Ishikawa (cell line): ENCODE data around the gene TNRC6C.

Experiments used
- CEBPB ChIP-seq: IDR thresholded peaks from 2 replicates; pipeline ENCODE4 v1.6.1; 2012
- CREB1 ChIP-seq: IDR thresholded peaks from 2 replicates; pipeline ENCODE4 v1.6.1; 2012; ENCODE audit warnings: low read depth
- EGR1 ChIP-seq: IDR thresholded peaks from 2 replicates; pipeline ENCODE4 v1.6.1; 2012
- EP300 ChIP-seq: IDR thresholded peaks from 2 replicates; pipeline ENCODE4 v1.6.1; 2012; ENCODE audit warnings: borderline replicate concordance
- FOXM1 ChIP-seq: IDR thresholded peaks from 2 replicates; pipeline ENCODE4 v1.6.1; 2012; ENCODE audit warnings: low read depth, borderline replicate concordance
- NFIC ChIP-seq: IDR thresholded peaks from 2 replicates; pipeline ENCODE4 v1.6.1; 2012
- RAD21 ChIP-seq: IDR thresholded peaks from 2 replicates; pipeline ENCODE4 v1.6.1; 2012; ENCODE audit warnings: low read depth
- REST ChIP-seq: IDR thresholded peaks from 2 replicates; pipeline ENCODE4 v1.6.1; 2012; ENCODE audit warnings: low read depth, mild to moderate bottlenecking
- TAF1 ChIP-seq: IDR thresholded peaks from 2 replicates; pipeline ENCODE4 v1.6.1; 2012; ENCODE audit warnings: low read depth, mild to moderate bottlenecking
- TCF12 ChIP-seq: IDR thresholded peaks from 2 replicates; pipeline ENCODE4 v1.6.1; 2012; ENCODE audit warnings: low read depth
- TEAD4 ChIP-seq: IDR thresholded peaks from 2 replicates; pipeline ENCODE4 v1.6.1; 2012
- YY1 ChIP-seq: IDR thresholded peaks from 2 replicates; pipeline ENCODE4 v1.6.1; 2012; ENCODE audit warnings: low read depth
- ZBTB7A ChIP-seq: IDR thresholded peaks from 2 replicates; pipeline ENCODE4 v1.6.1; 2012; ENCODE audit warnings: low read depth
- TF ChIP-seq, protein P1 (sequence below): IDR thresholded peaks from 2 replicates; pipeline ENCODE4 v1.6.1; 2012
- TF ChIP-seq, protein P2 (sequence below): IDR thresholded peaks from 2 replicates; pipeline ENCODE4 v1.6.1; 2012

TNRC6C gene

GRCh38 chr17:77957235-77957856, 1.2 kb upstream of the TNRC6C start:
- TF ChIP-seq TEAD4, result no peak
- TF ChIP-seq TAF1, result no peak
- no peak for TF ChIP-seq REST
- no peak for TF ChIP-seq YY1
- TF ChIP-seq, protein P1, sequence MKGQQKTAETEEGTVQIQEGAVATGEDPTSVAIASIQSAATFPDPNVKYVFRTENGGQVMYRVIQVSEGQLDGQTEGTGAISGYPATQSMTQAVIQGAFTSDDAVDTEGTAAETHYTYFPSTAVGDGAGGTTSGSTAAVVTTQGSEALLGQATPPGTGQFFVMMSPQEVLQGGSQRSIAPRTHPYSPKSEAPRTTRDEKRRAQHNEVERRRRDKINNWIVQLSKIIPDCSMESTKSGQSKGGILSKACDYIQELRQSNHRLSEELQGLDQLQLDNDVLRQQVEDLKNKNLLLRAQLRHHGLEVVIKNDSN, result no peak
- TF ChIP-seq CEBPB, result no peak
- TF ChIP-seq ZBTB7A, result no peak
- TF ChIP-seq, protein P2, sequence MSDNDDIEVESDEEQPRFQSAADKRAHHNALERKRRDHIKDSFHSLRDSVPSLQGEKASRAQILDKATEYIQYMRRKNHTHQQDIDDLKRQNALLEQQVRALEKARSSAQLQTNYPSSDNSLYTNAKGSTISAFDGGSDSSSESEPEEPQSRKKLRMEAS, result no peak
- TF ChIP-seq EP300, result no peak
- TF ChIP-seq EGR1, result no peak
- TF ChIP-seq FOXM1, result no peak
- no peak for TF ChIP-seq TCF12
- TF ChIP-seq RAD21, result no peak
- TF ChIP-seq NFIC, result no peak

DNA sequence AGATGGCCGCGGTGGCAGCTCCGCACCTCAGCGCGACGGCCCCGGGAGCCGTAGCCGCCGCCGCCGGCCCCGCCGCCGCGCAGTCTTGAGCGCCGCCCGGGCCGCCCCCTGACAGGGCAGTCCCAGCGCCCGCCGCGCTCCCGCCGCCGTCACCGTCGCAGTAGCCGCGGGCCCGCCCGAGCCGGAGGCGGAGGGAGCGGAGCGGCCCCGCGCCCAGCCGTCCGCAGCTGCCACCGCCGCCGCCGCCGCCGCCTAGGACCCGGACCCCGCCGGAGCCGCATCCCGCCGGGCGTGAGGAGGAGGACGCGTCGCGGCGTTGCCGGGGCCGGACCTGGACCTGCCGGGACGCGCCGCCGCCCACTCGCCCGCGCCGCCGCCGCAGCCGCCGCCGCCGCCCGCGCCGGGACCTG, 218 bp downstream of the TNRC6C start:
- no peak for TF ChIP-seq TAF1
- TF ChIP-seq YY1, result peak; percentile 86; the same call in 1 of the 2 replicates

GRCh38 chr17:77959126-77959925, 823 bp downstream of the TNRC6C start:
- no peak for TF ChIP-seq CEBPB
- TF ChIP-seq, protein P1, result no peak
- TF ChIP-seq YY1, result no peak

DNA sequence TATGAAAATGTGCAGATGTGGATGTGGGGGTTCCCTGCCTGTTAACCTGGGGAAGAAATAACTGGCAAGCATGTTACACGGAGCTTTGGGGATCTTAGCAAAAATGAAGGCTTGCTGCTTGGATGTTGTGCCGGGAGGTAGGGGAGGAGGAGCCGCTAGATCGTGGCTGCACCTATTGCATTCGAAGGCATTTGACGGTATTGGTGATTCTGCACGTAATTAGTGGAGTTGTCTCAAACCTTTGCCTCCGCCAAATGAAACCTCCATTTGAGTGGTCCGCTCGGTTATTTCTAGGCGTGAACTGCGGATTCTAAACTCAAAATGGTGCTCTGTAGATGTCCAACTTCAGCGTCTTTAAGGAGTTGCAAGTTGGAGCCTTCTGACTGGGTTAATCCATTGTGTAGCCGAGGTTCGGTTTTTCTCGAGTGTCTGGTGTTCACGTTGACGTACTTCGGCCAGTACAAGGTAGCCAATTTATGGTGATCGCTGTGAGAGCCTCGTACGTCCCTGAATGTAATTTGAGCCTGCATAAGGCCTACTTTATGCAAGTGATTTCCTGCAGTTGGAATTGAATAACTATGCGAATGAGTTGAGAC, 1.5 kb downstream of the TNRC6C start:
- TF ChIP-seq TEAD4 (no peak), NFIC (no peak), REST (no peak), ZBTB7A (no peak), FOXM1 (no peak), RAD21 (no peak), CREB1 (no peak), YY1 (no peak), TAF1 (no peak), CEBPB (no peak)
- TF ChIP-seq, protein P1, result no peak

DNA sequence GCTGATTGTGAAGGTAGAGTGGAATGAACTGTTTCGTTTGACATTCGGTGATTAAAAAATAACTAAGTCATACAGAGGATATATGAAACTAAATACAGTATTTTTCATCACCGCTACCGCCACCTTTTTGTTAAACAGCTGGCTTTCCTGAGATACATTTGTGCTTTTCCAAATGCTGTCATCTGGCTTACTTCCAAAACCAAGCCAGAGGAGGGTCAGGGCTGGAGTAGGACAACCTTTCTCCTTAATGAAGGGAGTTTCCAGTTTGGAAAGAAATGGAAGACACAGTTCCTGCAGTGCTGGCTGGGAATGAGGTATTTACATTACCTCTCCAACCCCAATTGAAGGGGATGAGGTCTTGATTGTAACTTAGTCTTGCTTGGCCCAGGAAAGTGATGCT, 3.2 kb downstream of the TNRC6C start:
- TF ChIP-seq TCF12 (no peak), EGR1 (no peak), TEAD4 (no peak), EP300 (no peak)

DNA sequence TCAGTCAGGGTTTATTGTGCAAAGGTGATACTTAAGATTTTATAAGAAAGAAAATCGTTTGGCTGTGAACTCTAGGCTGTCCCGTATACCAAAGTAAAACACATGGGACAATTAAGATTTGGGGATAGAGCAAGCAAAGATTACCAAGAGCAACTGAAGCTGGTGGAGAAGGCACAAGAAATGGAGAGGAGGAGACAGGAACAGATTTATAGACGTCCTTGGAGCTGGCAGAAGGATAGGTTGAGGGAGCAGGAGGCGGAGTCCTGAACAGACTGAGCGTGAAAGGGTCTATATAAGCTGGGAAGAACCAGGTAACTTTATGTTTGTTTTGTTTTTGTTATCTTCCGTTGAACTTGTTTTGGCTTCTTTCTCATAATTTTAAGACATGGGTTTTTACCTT, 3.8 kb downstream of the TNRC6C start:
- TF ChIP-seq, protein P1, result no peak
- TF ChIP-seq TAF1 (no peak), ZBTB7A (no peak), CEBPB (no peak), EGR1 (no peak), YY1 (no peak), EP300 (no peak), TCF12 (no peak), RAD21 (no peak), CREB1 (no peak), FOXM1 (no peak), NFIC (no peak)
- TF ChIP-seq, protein P2, result no peak
